Measurements from ENCODE around the gene TSPAN5. TPM values are rescaled to one million over a fixed set of nuclear protein-coding genes. Genes with fewer than 3 reads are reported as not detected.

Gene TSPAN5
- polyA plus RNA-seq, 1 of the 3 experiments (the other 2 are of a cell fraction) = 38.6 TPM

DNA sequence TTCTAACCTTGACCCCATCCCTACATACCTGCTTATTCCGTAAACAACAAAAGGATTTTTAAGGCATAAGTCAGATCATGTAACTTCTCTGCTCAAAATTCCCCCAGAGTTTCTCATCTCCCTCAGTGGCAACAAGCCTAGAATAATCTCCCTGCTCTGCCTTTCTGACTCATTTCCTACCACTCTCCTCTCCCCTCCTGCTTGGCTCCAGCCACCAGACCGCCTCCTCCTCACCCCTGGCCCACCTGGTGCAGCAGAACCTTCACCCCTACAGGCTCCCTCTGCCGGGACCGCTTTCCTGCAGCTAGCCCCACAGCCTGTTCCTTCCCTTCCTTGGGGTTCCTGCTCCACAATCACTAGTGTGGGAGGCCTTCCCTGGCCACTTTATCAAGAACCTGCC, 32.1 kb downstream of the TSPAN5 start:
- DNase-seq = no peak
- Histone ChIP-seq H4K20me1 (ENCODE audit: insufficient read depth) (no peaks in the 10 kb centered on the region; the same call in 1 of the 2 replicates), H2AFZ (ENCODE audit: low read depth) (no peak overlapping the region), H3K27ac (ENCODE audit: low read depth in 2 of 2, low read length in 1 of 2) (peak overlapping the region; percentile 16 to 89; a peak in 3 of 4 replicates), H3K9ac (no peak overlapping the region; the same call in 1 of the 2 replicates), H3K4me3 (ENCODE audit: low read depth in 2 of 2, low read length in 1 of 2) (no peak overlapping the region), H3F3A (replicated peaks; ENCODE audit: insufficient read depth) (peaks cover 32% of the 10 kb centered on the region), H3K9me3 (no peaks in the 10 kb centered on the region), H3K4me2 (peak overlapping the region; percentile 63), H3K4me1 (ENCODE audit: control insufficient read depth in 1 of 2, insufficient read depth in 2 of 2, low read depth in 1 of 2, low read length in 1 of 2) (peaks cover 11 to 49% of the 10 kb centered on the region in 2 experiments), H3K36me3 (replicated peaks in 1 of 2; ENCODE audit: control insufficient read depth in 1 of 2, insufficient read depth in 2 of 2, low read length in 1 of 2) (no peaks in the 10 kb centered on the region), H3K27me3 (ENCODE audit: insufficient read depth) (no peaks in the 10 kb centered on the region), H3K9me2 (no peaks in the 10 kb centered on the region), H3K79me2 (ENCODE audit: insufficient read depth) (peaks cover 97% of the 10 kb centered on the region)
- WGBS (ENCODE audit: low lambda C conversion rate) = 7% methylated on average over 4 of the region's 4 CpGs
- ChIA-PET POLR2A (no interaction called here), CTCF (interaction anchor here (0.6 kb wide), 1 partner anchor 17 kb away, joined by 3 read pairs; no protein-coding TSS in a partner anchor)
- TF ChIP-seq, protein P1, sequence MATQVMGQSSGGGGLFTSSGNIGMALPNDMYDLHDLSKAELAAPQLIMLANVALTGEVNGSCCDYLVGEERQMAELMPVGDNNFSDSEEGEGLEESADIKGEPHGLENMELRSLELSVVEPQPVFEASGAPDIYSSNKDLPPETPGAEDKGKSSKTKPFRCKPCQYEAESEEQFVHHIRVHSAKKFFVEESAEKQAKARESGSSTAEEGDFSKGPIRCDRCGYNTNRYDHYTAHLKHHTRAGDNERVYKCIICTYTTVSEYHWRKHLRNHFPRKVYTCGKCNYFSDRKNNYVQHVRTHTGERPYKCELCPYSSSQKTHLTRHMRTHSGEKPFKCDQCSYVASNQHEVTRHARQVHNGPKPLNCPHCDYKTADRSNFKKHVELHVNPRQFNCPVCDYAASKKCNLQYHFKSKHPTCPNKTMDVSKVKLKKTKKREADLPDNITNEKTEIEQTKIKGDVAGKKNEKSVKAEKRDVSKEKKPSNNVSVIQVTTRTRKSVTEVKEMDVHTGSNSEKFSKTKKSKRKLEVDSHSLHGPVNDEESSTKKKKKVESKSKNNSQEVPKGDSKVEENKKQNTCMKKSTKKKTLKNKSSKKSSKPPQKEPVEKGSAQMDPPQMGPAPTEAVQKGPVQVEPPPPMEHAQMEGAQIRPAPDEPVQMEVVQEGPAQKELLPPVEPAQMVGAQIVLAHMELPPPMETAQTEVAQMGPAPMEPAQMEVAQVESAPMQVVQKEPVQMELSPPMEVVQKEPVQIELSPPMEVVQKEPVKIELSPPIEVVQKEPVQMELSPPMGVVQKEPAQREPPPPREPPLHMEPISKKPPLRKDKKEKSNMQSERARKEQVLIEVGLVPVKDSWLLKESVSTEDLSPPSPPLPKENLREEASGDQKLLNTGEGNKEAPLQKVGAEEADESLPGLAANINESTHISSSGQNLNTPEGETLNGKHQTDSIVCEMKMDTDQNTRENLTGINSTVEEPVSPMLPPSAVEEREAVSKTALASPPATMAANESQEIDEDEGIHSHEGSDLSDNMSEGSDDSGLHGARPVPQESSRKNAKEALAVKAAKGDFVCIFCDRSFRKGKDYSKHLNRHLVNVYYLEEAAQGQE (IDR thresholded peaks at IDR 0.05; ENCODE audit: low read depth, low read length) = no peak
- peak; percentile 94 for TF ChIP-seq TCF12 (IDR thresholded peaks at IDR 0.05)
- peak; percentile 78; the same call in 1 of the 2 replicates for TF ChIP-seq POLR2AphosphoS5 (IDR thresholded peaks at IDR 0.05; ENCODE audit: low read depth, low read length)
- no peak for TF ChIP-seq RAD21 (IDR thresholded peaks at IDR 0.05; ENCODE audit: low read length)
- TF ChIP-seq, protein P2, sequence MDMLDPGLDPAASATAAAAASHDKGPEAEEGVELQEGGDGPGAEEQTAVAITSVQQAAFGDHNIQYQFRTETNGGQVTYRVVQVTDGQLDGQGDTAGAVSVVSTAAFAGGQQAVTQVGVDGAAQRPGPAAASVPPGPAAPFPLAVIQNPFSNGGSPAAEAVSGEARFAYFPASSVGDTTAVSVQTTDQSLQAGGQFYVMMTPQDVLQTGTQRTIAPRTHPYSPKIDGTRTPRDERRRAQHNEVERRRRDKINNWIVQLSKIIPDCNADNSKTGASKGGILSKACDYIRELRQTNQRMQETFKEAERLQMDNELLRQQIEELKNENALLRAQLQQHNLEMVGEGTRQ (IDR thresholded peaks at IDR 0.05; ENCODE audit: borderline replicate concordance, low read depth, low read length) = no peak
- TF ChIP-seq, protein P3, sequence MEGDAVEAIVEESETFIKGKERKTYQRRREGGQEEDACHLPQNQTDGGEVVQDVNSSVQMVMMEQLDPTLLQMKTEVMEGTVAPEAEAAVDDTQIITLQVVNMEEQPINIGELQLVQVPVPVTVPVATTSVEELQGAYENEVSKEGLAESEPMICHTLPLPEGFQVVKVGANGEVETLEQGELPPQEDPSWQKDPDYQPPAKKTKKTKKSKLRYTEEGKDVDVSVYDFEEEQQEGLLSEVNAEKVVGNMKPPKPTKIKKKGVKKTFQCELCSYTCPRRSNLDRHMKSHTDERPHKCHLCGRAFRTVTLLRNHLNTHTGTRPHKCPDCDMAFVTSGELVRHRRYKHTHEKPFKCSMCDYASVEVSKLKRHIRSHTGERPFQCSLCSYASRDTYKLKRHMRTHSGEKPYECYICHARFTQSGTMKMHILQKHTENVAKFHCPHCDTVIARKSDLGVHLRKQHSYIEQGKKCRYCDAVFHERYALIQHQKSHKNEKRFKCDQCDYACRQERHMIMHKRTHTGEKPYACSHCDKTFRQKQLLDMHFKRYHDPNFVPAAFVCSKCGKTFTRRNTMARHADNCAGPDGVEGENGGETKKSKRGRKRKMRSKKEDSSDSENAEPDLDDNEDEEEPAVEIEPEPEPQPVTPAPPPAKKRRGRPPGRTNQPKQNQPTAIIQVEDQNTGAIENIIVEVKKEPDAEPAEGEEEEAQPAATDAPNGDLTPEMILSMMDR (IDR thresholded peaks at IDR 0.05) = peak; percentile 21
- TF ChIP-seq, protein P4, sequence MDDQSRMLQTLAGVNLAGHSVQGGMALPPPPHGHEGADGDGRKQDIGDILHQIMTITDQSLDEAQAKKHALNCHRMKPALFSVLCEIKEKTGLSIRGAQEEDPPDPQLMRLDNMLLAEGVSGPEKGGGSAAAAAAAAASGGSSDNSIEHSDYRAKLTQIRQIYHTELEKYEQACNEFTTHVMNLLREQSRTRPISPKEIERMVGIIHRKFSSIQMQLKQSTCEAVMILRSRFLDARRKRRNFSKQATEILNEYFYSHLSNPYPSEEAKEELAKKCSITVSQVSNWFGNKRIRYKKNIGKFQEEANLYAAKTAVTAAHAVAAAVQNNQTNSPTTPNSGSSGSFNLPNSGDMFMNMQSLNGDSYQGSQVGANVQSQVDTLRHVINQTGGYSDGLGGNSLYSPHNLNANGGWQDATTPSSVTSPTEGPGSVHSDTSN (IDR thresholded peaks at IDR 0.05) = peak; percentile 64
- no peak for TF ChIP-seq RCOR1 (IDR thresholded peaks at IDR 0.05; ENCODE audit: low read length)
- TF ChIP-seq FOXJ3 (CRISPR knock-in tag; IDR thresholded peaks at IDR 0.05) = no peak
- TF ChIP-seq TEAD4 (IDR thresholded peaks at IDR 0.05; ENCODE audit: borderline replicate concordance, insufficient read depth) = peak; percentile 91
- TF ChIP-seq FOSL2 (IDR thresholded peaks at IDR 0.05; ENCODE audit: borderline replicate concordance, low read depth) = peak; percentile 96
- TF ChIP-seq, protein P5, sequence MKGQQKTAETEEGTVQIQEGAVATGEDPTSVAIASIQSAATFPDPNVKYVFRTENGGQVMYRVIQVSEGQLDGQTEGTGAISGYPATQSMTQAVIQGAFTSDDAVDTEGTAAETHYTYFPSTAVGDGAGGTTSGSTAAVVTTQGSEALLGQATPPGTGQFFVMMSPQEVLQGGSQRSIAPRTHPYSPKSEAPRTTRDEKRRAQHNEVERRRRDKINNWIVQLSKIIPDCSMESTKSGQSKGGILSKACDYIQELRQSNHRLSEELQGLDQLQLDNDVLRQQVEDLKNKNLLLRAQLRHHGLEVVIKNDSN (IDR thresholded peaks at IDR 0.05; ENCODE audit: borderline replicate concordance, low read depth) = no peak
- TF ChIP-seq GABPA (IDR thresholded peaks at IDR 0.05; ENCODE audit: low read depth) = no peak
- TF ChIP-seq, protein P6, sequence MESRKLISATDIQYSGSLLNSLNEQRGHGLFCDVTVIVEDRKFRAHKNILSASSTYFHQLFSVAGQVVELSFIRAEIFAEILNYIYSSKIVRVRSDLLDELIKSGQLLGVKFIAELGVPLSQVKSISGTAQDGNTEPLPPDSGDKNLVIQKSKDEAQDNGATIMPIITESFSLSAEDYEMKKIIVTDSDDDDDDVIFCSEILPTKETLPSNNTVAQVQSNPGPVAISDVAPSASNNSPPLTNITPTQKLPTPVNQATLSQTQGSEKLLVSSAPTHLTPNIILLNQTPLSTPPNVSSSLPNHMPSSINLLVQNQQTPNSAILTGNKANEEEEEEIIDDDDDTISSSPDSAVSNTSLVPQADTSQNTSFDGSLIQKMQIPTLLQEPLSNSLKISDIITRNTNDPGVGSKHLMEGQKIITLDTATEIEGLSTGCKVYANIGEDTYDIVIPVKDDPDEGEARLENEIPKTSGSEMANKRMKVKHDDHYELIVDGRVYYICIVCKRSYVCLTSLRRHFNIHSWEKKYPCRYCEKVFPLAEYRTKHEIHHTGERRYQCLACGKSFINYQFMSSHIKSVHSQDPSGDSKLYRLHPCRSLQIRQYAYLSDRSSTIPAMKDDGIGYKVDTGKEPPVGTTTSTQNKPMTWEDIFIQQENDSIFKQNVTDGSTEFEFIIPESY (IDR thresholded peaks at IDR 0.05; ENCODE audit: borderline replicate concordance, low read depth) = 0 out of 2 replicates have a peak, but pooled peaks have one; percentile 38
- TF ChIP-seq FOXM1 (IDR thresholded peaks at IDR 0.05; ENCODE audit: low read depth) = peak; percentile 64; the same call in 1 of the 2 replicates
- TF ChIP-seq, protein P7, sequence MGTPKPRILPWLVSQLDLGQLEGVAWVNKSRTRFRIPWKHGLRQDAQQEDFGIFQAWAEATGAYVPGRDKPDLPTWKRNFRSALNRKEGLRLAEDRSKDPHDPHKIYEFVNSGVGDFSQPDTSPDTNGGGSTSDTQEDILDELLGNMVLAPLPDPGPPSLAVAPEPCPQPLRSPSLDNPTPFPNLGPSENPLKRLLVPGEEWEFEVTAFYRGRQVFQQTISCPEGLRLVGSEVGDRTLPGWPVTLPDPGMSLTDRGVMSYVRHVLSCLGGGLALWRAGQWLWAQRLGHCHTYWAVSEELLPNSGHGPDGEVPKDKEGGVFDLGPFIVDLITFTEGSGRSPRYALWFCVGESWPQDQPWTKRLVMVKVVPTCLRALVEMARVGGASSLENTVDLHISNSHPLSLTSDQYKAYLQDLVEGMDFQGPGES (IDR thresholded peaks at IDR 0.05; ENCODE audit: low read depth, low read length) = no peak
- TF ChIP-seq SMC3 (IDR thresholded peaks at IDR 0.05; ENCODE audit: low read depth, low read length) = no peak
- TF ChIP-seq NRF1 (IDR thresholded peaks at IDR 0.05; ENCODE audit: low read depth, low read length) = no peak
- peak; percentile 82 for TF ChIP-seq RXRA (IDR thresholded peaks at IDR 0.05; ENCODE audit: borderline replicate concordance, low read depth)
- no peak for TF ChIP-seq SIN3A (IDR thresholded peaks at IDR 0.05; ENCODE audit: borderline replicate concordance, low read depth, low read length)
- TF ChIP-seq MXI1 (IDR thresholded peaks at IDR 0.05; ENCODE audit: low read depth, low read length) = no peak
- TF ChIP-seq EZH2phosphoT487 (IDR thresholded peaks at IDR 0.05; ENCODE audit: borderline replicate concordance, low read depth) = no peak

Data from SK-N-SH (cell line).